Ecto neural progenitor cell (in vitro differentiated cells): ENCODE measurements around the gene EEF2K.
A peak's percentile ranks its signal among the peaks of the same experiment; 100 is the strongest.
"Not testable (repeated sequence)": the region's sequence is repeated elsewhere in the genome, so short reads cannot be mapped to it uniquely, and the experiment has no call there.

ENCODE experiments used
- DNase-seq: peaks from one replicate; pipeline ENCODE4 v3.0.0-alpha.2; 2018; ENCODE audit warnings: low spot score

Gene EEF2K

GRCh38 chr16:22296225-22297113 lies 90.4 kb downstream of the EEF2K start:
- DNase-seq: no peak

- peak; percentile 100 for DNase-seq
Observed at GRCh38 chr16:22297114-22297870, 91.2 kb downstream of the EEF2K start, which contains the start of gene POLR3E. Gene POLR3E (plus strand): TSS chr16:22297409. CDS start chr16:22302969, 5,560 bp downstream.

- peak; percentile 79 for DNase-seq
Observed at GRCh38 chr16:22297871-22298733, 92.0 kb downstream of the EEF2K start.

GRCh38 chr16:22299036-22299435 lies 93.0 kb downstream of the EEF2K start:
- no peak for DNase-seq

GRCh38 chr16:22300427-22301071 lies 94.5 kb downstream of the EEF2K start:
- DNase-seq: peak; percentile 60

GRCh38 chr16:22301423-22301822 lies 95.3 kb downstream of the EEF2K start:
- DNase-seq: not testable (repeated sequence)

GRCh38 chr16:22302776-22303363 lies 96.8 kb downstream of the EEF2K start:
- no peak for DNase-seq

- no peak for DNase-seq
Observed at GRCh38 chr16:22304411-22304810, 98.3 kb downstream of the EEF2K start.

- DNase-seq: no peak
Observed at GRCh38 chr16:22306788-22307187, 100.7 kb downstream of the EEF2K start.

GRCh38 chr16:22307838-22308237 lies 101.8 kb downstream of the EEF2K start:
- DNase-seq: no peak

GRCh38 chr16:22308824-22309520 lies 102.9 kb downstream of the EEF2K start:
- no peak for DNase-seq

GRCh38 chr16:22311520-22311919 lies 105.4 kb downstream of the EEF2K start:
- DNase-seq: no peak

- DNase-seq: no peak
Observed at GRCh38 chr16:22312897-22313781, 107.1 kb downstream of the EEF2K start.

GRCh38 chr16:22313876-22314470 lies 107.9 kb downstream of the EEF2K start:
- peak; percentile 32 for DNase-seq

- DNase-seq: peak; percentile 47
Observed at GRCh38 chr16:22314661-22315626, 108.9 kb downstream of the EEF2K start.

GRCh38 chr16:22315979-22316378 lies 109.9 kb downstream of the EEF2K start:
- no peak for DNase-seq

- peak; percentile 10 for DNase-seq
Observed at GRCh38 chr16:22316411-22316811, 110.3 kb downstream of the EEF2K start.
